C4-2B (cell line): ENCODE measurements around the gene SEC22A.

Experiments used
- CTCF ChIP-seq: fragments of 450-650 bp; conservative IDR thresholded peaks from 2 replicates; pipeline ENCODE4 v1.5.1; 2017; ENCODE audit warnings: mild to moderate bottlenecking
- ZFX ChIP-seq: fragments of 450-650 bp; IDR thresholded peaks from 2 replicates; pipeline ENCODE4 v1.6.1; 2017

GRCh38 chr3:123161167-123161566 lies 40.6 kb upstream of the SEC22A start:
- no peak for TF ChIP-seq CTCF
- TF ChIP-seq ZFX = no peak
